Neural progenitor cell (in vitro differentiated cells): ENCODE data around the gene STEAP1B. TPM values are rescaled to one million over a fixed set of nuclear protein-coding genes. Genes with fewer than 3 reads are reported as not detected.

ENCODE experiments used
- DNase-seq: peaks from one replicate; pipeline ENCODE4 v3.0.0-alpha.2; 2016; ENCODE audit warnings: low spot score
- H2AFZ ChIP-seq: fragments of 200-600 bp; sonication (generic); replicated peaks from 2 replicates; pipeline ENCODE4 v1.6.1; 2016; ENCODE audit warnings: antibody characterized with exemption
- H3F3A ChIP-seq: fragments of 200-600 bp; sonication (generic); 2 replicates; pipeline ENCODE4 v1.6.1; 2016; ENCODE audit warnings: antibody characterized with exemption, low read depth
- H3K27ac ChIP-seq: fragments of 200-600 bp; sonication (generic); 2 replicates; pipeline ENCODE4 v1.5.1; 2016; ENCODE audit warnings: mild to moderate bottlenecking
- H3K27me3 ChIP-seq: fragments of 200-600 bp; sonication (generic); 2 replicates; pipeline ENCODE4 v1.6.1; 2016; ENCODE audit warnings: mild to moderate bottlenecking, moderate library complexity
- H3K36me3 ChIP-seq: fragments of 200-600 bp; sonication (generic); 2 replicates; pipeline ENCODE4 v1.5.1; 2016
- H3K4me1 ChIP-seq: fragments of 200-600 bp; sonication (generic); 2 replicates; pipeline ENCODE4 v1.6.1; 2016; ENCODE audit warnings: mixed run types
- H3K4me2 ChIP-seq: fragments of 200-600 bp; sonication (generic); 2 replicates; pipeline ENCODE4 v1.6.1; 2016
- H3K4me3 ChIP-seq: fragments of 200-600 bp; sonication (generic); 2 replicates; pipeline ENCODE4 v1.5.1; 2016
- H3K79me2 ChIP-seq: fragments of 200-600 bp; sonication (generic); 2 replicates; pipeline ENCODE4 v1.6.1; 2016; ENCODE audit warnings: low read depth
- H3K9ac ChIP-seq: fragments of 200-600 bp; sonication (generic); 2 replicates; pipeline ENCODE4 v1.6.1; 2016
- H3K9me3 ChIP-seq: fragments of 200-600 bp; sonication (generic); 2 replicates; pipeline ENCODE4 v1.5.1; 2016; ENCODE audit warnings: low read depth
- H4K20me1 ChIP-seq: fragments of 200-600 bp; sonication (generic); 2 replicates; pipeline ENCODE4 v1.6.1; 2016; ENCODE audit warnings: low read depth
- H3K27ac Mint-ChIP-seq: 3 replicates; pipeline ENCODE4 v1.8.0; 2021; ENCODE audit warnings: mixed read lengths
- H3K27me3 Mint-ChIP-seq: 2 replicates; pipeline ENCODE4 v1.8.0; 2022; ENCODE audit warnings: low read depth, mild to moderate bottlenecking, inconsistent platforms, moderate library complexity, mixed read lengths; ENCODE audit not compliant: insufficient read depth
- H3K36me3 Mint-ChIP-seq: 3 replicates; pipeline ENCODE4 v1.8.0; 2021; ENCODE audit warnings: mixed read lengths
- H3K4me1 Mint-ChIP-seq: 3 replicates; pipeline ENCODE4 v1.8.0; 2021; ENCODE audit warnings: mixed read lengths
- H3K4me3 Mint-ChIP-seq: 3 replicates; pipeline ENCODE4 v1.8.0; 2021; ENCODE audit warnings: mild to moderate bottlenecking, moderate library complexity, mixed read lengths
- H3K9me3 Mint-ChIP-seq: 3 replicates; pipeline ENCODE4 v1.8.0; 2020; ENCODE audit warnings: mixed read lengths
- EZH2 ChIP-seq: fragments of 200-600 bp; sonication (generic); IDR thresholded peaks from 2 replicates; pipeline ENCODE4 v1.6.1; 2017; ENCODE audit warnings: antibody characterized with exemption, mild to moderate bottlenecking, moderate library complexity
- EZH2phosphoT487 ChIP-seq: fragments of 200-600 bp; sonication (generic); IDR thresholded peaks from 2 replicates; pipeline ENCODE4 v1.6.1; 2017; ENCODE audit warnings: antibody characterized with exemption
- total RNA-seq: library from RNA; depleted of rRNA; stranded (reverse); fragments of >200 nt; gene quantifications from 2 replicates; pipeline ENCODE4 v1.2.3, GENCODE V29; 2015; ENCODE audit warnings: low replicate concordance
- TF ChIP-seq, protein P1 (sequence below): fragments of 200-600 bp; sonication (generic); IDR thresholded peaks from 2 replicates; pipeline ENCODE4 v1.5.1; 2017; ENCODE audit warnings: antibody characterized with exemption, mild to moderate bottlenecking

Gene STEAP1B
- total RNA-seq, 1 donor from 2014 or later = 1.6 TPM

GRCh38 chr7:22464299-22464698 is 35.7 kb downstream of the STEAP1B start:
- Histone ChIP-seq H3K9me3 (no peaks in the 10 kb centered on the region), H3K9ac (no peak overlapping the region), H3K36me3 (no peaks in the 10 kb centered on the region), H3F3A (no peaks in the 10 kb centered on the region), H4K20me1 (no peaks in the 10 kb centered on the region), H3K4me3 (no peak overlapping the region), H3K4me1 (no peaks in the 10 kb centered on the region), H2AFZ (no peak overlapping the region), H3K27ac (no peak overlapping the region), H3K4me2 (no peak overlapping the region), H3K79me2 (no peaks in the 10 kb centered on the region), H3K27me3 (no peaks in the 10 kb centered on the region)
- Mint-ChIP-seq H3K4me1 (no peaks in the 10 kb centered on the region), H3K9me3 (peaks cover 8% of the 10 kb centered on the region), H3K36me3 (peaks cover 2% of the 10 kb centered on the region), H3K27me3 (peaks cover 4% of the 10 kb centered on the region), H3K4me3 (no peak overlapping the region), H3K27ac (no peak overlapping the region)
- DNase-seq = no peak
- TF ChIP-seq, protein P1, sequence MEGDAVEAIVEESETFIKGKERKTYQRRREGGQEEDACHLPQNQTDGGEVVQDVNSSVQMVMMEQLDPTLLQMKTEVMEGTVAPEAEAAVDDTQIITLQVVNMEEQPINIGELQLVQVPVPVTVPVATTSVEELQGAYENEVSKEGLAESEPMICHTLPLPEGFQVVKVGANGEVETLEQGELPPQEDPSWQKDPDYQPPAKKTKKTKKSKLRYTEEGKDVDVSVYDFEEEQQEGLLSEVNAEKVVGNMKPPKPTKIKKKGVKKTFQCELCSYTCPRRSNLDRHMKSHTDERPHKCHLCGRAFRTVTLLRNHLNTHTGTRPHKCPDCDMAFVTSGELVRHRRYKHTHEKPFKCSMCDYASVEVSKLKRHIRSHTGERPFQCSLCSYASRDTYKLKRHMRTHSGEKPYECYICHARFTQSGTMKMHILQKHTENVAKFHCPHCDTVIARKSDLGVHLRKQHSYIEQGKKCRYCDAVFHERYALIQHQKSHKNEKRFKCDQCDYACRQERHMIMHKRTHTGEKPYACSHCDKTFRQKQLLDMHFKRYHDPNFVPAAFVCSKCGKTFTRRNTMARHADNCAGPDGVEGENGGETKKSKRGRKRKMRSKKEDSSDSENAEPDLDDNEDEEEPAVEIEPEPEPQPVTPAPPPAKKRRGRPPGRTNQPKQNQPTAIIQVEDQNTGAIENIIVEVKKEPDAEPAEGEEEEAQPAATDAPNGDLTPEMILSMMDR = no peak
- TF ChIP-seq EZH2 (no peak), EZH2phosphoT487 (no peak)

DNA sequence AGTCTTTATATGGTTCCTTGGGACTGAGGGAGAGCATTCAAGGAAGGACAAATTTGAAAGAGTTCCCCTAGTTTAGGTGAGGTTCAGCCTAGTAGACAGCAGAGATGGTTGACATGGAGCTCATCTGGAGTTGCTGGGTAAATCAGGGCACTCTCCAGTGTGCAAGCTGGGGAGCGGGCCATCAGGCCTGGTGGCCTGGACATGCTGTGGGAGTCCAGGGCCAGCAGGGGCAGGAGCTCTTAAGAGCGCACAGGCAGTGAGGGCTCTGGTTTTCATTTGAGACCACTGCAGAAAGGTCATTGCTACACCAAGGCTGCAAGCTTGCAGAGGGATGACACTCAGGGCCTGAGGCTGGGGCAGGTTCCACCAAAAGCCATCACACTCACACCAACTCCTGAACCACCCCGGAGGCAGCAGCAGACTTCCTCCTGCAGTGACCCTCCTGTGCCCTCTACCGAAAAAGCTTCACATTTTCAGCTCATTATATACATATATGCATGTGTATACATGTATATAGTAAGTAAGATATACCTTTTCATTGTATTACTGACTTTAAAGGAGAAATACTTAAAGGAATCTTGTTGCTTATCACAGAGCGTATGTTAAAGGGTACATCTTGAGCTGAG is 39.5 kb downstream of the STEAP1B start:
- Histone ChIP-seq H3K4me3 (no peak overlapping the region), H2AFZ (no peak overlapping the region), H3K36me3 (no peaks in the 10 kb centered on the region), H4K20me1 (no peaks in the 10 kb centered on the region), H3K9ac (no peak overlapping the region), H3K79me2 (no peaks in the 10 kb centered on the region), H3K27me3 (no peaks in the 10 kb centered on the region), H3K9me3 (no peaks in the 10 kb centered on the region), H3K4me2 (no peak overlapping the region), H3K27ac (no peak overlapping the region), H3F3A (no peaks in the 10 kb centered on the region), H3K4me1 (no peaks in the 10 kb centered on the region)
- Mint-ChIP-seq H3K4me1 (no peaks in the 10 kb centered on the region), H3K27me3 (peaks cover 7% of the 10 kb centered on the region), H3K36me3 (no peaks in the 10 kb centered on the region), H3K9me3 (peaks cover 4% of the 10 kb centered on the region), H3K27ac (no peak overlapping the region), H3K4me3 (no peak overlapping the region)
- no peak for DNase-seq
- TF ChIP-seq EZH2phosphoT487 = no peak
- no peak for TF ChIP-seq EZH2
- TF ChIP-seq, protein P1 = no peak

- Mint-ChIP-seq H3K9me3 (no peaks in the 10 kb centered on the region), H3K27me3 (peaks cover 7% of the 10 kb centered on the region), H3K36me3 (no peaks in the 10 kb centered on the region), H3K27ac (no peak overlapping the region), H3K4me3 (no peak overlapping the region), H3K4me1 (no peaks in the 10 kb centered on the region)
- Histone ChIP-seq H3K36me3 (no peaks in the 10 kb centered on the region), H3K9ac (no peak overlapping the region), H3K4me3 (no peak overlapping the region), H3F3A (no peaks in the 10 kb centered on the region), H3K79me2 (no peaks in the 10 kb centered on the region), H3K27ac (no peak overlapping the region), H3K4me2 (no peak overlapping the region), H4K20me1 (no peaks in the 10 kb centered on the region), H3K27me3 (peaks cover 10% of the 10 kb centered on the region), H2AFZ (no peak overlapping the region), H3K4me1 (peaks cover 6% of the 10 kb centered on the region), H3K9me3 (no peaks in the 10 kb centered on the region)
- no peak for DNase-seq
- no peak for TF ChIP-seq EZH2
- no peak for TF ChIP-seq EZH2phosphoT487
- TF ChIP-seq, protein P1 = no peak
Observed at GRCh38 chr7:22457471-22457870, 42.5 kb downstream of the STEAP1B start.
